Measurements from ENCODE around the gene CCDC70.
"Not testable (repeated sequence)": the region's sequence is repeated elsewhere in the genome, so short reads cannot be mapped to it uniquely, and the experiment has no call there.

The CCDC70 gene

GRCh38 chr13:51865838-51866237 is 4.1 kb downstream of the CCDC70 start:
- no peak for DNase-seq

GRCh38 chr13:51867062-51867461 is 5.3 kb downstream of the CCDC70 start:
- DNase-seq, result no peak

- DNase-seq, result no peak
These were observed 8.1 kb downstream of the CCDC70 start for GRCh38 chr13:51869916-51870315.

- no peak for DNase-seq
These were observed 8.8 kb downstream of the CCDC70 start for GRCh38 chr13:51870616-51871015.

GRCh38 chr13:51873117-51873798 is 11.5 kb downstream of the CCDC70 start:
- no peak for DNase-seq

- no peak for DNase-seq
These were observed 12.1 kb downstream of the CCDC70 start for GRCh38 chr13:51873837-51874236.

GRCh38 chr13:51874651-51875050 is 12.9 kb downstream of the CCDC70 start:
- DNase-seq, result no peak

- DNase-seq, result no peak
These were observed 17.4 kb downstream of the CCDC70 start for GRCh38 chr13:51879133-51879532.

- DNase-seq, result no peak
These were observed 19.5 kb downstream of the CCDC70 start for GRCh38 chr13:51881296-51881695.

- no peak for DNase-seq
These were observed 20.9 kb downstream of the CCDC70 start for GRCh38 chr13:51882570-51883225.

- DNase-seq, result no peak
These were observed 21.4 kb downstream of the CCDC70 start for GRCh38 chr13:51883226-51883600.

GRCh38 chr13:51885651-51886050 is 23.9 kb downstream of the CCDC70 start:
- no peak for DNase-seq

GRCh38 chr13:51887468-51887867 is 25.7 kb downstream of the CCDC70 start:
- no peak for DNase-seq

GRCh38 chr13:51892657-51893056 is 30.9 kb downstream of the CCDC70 start:
- no peak for DNase-seq

- no peak for DNase-seq
These were observed 32.5 kb downstream of the CCDC70 start for GRCh38 chr13:51894239-51894638.

GRCh38 chr13:51895906-51896888 is 34.4 kb downstream of the CCDC70 start:
- DNase-seq, result no peak

- DNase-seq, result no peak
These were observed 38.7 kb downstream of the CCDC70 start for GRCh38 chr13:51900471-51900870.

- DNase-seq, result no peak
These were observed 41.0 kb downstream of the CCDC70 start for GRCh38 chr13:51902776-51903175.

- DNase-seq, result no peak
These were observed 44.0 kb downstream of the CCDC70 start for GRCh38 chr13:51905787-51906186.

GRCh38 chr13:51906581-51906980 is 44.8 kb downstream of the CCDC70 start:
- no peak for DNase-seq

- DNase-seq, result no peak
These were observed 45.4 kb downstream of the CCDC70 start for GRCh38 chr13:51907040-51907732.

GRCh38 chr13:51909265-51909664 is 47.5 kb downstream of the CCDC70 start:
- DNase-seq, result not testable (repeated sequence)

GRCh38 chr13:51910508-51910907 is 48.7 kb downstream of the CCDC70 start:
- no peak for DNase-seq

Data from T1000 (cell line).